Spleen (tissue), 7 donors: Measurements from ENCODE around the gene CLASP1.

Source experiments
- CTCF ChIP-seq, 11 experiments: fragments of 200-600 bp in 7 of 11; fragments of 450-650 bp in 4 of 11; sonication (generic) in 4 of 11; IDR thresholded peaks in 8 of 11; conservative IDR thresholded peaks in 3 of 11; 1 replicate in 7 of 11; 2 replicates in 4 of 11; pipeline versions ENCODE4 v1.4.0 to v1.8.0; 2016 to 2021; ENCODE audit warnings: antibody characterized with exemption in 11 of 11, inconsistent platforms in 4 of 11, mild to moderate bottlenecking in 1 of 11
- POLR2A ChIP-seq, 3 donors: fragments of 450-650 bp; IDR thresholded peaks; one replicate each; pipeline ENCODE4 v1.5.1; 2017; ENCODE audit warnings: antibody characterized with exemption in 3 of 3, mild to moderate bottlenecking in 1 of 3
- POLR2AphosphoS5 ChIP-seq, 3 donors: sonication (generic); formaldehyde crosslinking; IDR thresholded peaks; one replicate each; pipeline ENCODE4 v1.5.1; 2017; ENCODE audit warnings: antibody characterized with exemption in 3 of 3
- donor health status: DM: no; HTN: no; CAD: no; lungs with moderate emphysema.
- donor health status: DM: no; HTN: no; CAD: no.
- donor health status: DM: no; HTN: no; CAD: no.

- no peak for TF ChIP-seq POLR2A (IDR thresholded peaks at IDR 0.05)
- TF ChIP-seq CTCF (IDR thresholded peaks at IDR 0.05 in 8 of 11, conservative IDR thresholded peaks at IDR 0.05 in 3 of 11): no peak
- TF ChIP-seq POLR2AphosphoS5 (IDR thresholded peaks at IDR 0.05): no peak
Observed at GRCh38 chr2:121625953-121626352, 23.3 kb downstream of the CLASP1 start.
